Heart left ventricle (tissue), 16 donors: ENCODE data around the gene MED16. TPM values are rescaled to one million over a fixed set of nuclear protein-coding genes. Genes with fewer than 3 reads are reported as not detected.

Experiments used
- ATAC-seq, 4 donors: fragments of 200-7000 bp; cut with Tn5 transposase; one replicate each; pipeline ENCODE4 v1.9.1; 2020 to 2022; ENCODE audit warnings: moderate library complexity in 4 of 4, mild to moderate bottlenecking in 3 of 4, moderate number of reproducible peaks in 1 of 4
- DNase-seq, 5 donors: peaks; one replicate each; pipeline ENCODE4 v3.0.0-alpha.2; 2020
- H3K27ac ChIP-seq, 12 donors: fragments of 200-600 bp; sonication (generic) in 4 of 12; one replicate each; pipeline versions ENCODE4 v1.5.0 to v1.8.0; 2016 to 2022; ENCODE audit warnings: mild to moderate bottlenecking in 2 of 12
- H3K27me3 ChIP-seq, 9 donors: fragments of 200-600 bp; sonication (generic) in 2 of 9; one replicate each; pipeline versions ENCODE4 v1.5.1 to v1.8.0; 2016 to 2022; ENCODE audit warnings: mild to moderate bottlenecking in 3 of 9
- H3K36me3 ChIP-seq, 9 donors: fragments of 200-600 bp; sonication (generic) in 2 of 9; one replicate each; pipeline versions ENCODE4 v1.5.0 to v1.8.0; 2018 to 2022; ENCODE audit warnings: mild to moderate bottlenecking in 2 of 9
- H3K4me1 ChIP-seq, 12 donors: fragments of 200-600 bp; sonication (generic) in 4 of 12; one replicate each; pipeline versions ENCODE4 v1.5.0 to v1.8.0; 2016 to 2022; ENCODE audit warnings: mild to moderate bottlenecking in 3 of 12
- H3K4me3 ChIP-seq, 12 donors: fragments of 200-600 bp; sonication (generic) in 4 of 12; one replicate each; pipeline versions ENCODE4 v1.5.0 to v1.8.0; 2017 to 2022; ENCODE audit warnings: mild to moderate bottlenecking in 9 of 12, moderate library complexity in 4 of 12
- H3K9me3 ChIP-seq, 12 donors: fragments of 200-600 bp; sonication (generic) in 4 of 12; one replicate each; pipeline versions ENCODE4 v1.5.0 to v1.8.0; 2016 to 2022; ENCODE audit warnings: mild to moderate bottlenecking in 1 of 12
- POLR2A ChIP-seq, 2 donors: fragments of 450-650 bp; IDR thresholded peaks; one replicate each; pipeline ENCODE4 v1.6.1; 2017; ENCODE audit warnings: antibody characterized with exemption in 2 of 2, mild to moderate bottlenecking in 2 of 2, moderate library complexity in 2 of 2
- WGBS, 4 donors: extraction: QIAGEN DNeasy Blood & Tissue Kit in 2 of 4; methylation state at CpG; one replicate each; pipeline versions ENCODE4 v1.1.5 to v1.1.7; 2013 to 2018; 5-methylcytosine and 5-hydroxymethylcytosine counted together
- intact Hi-C, 10 donors: fragments of 100-400 bp; cut with DNase I; formaldehyde crosslinking; loops; one replicate each; pipeline versions ENCODE4 v1.11.1 to v1.14.2; 2022
- long read RNA-seq, 3 donors: library from polyadenylated mRNA; unstranded; transcript quantifications; one replicate each; pipeline ENCODE4 v2.0.0, GENCODE V29; 2020 to 2021
- polyA plus RNA-seq, 2 donors: library from polyadenylated mRNA; stranded (reverse); fragments of 200-250 nt; gene quantifications; one replicate each; pipeline ENCODE4 v1.2.3, GENCODE V29; 2013
- total RNA-seq, 9 donors: library from RNA; depleted of rRNA in 2 of 9; stranded (reverse); fragments of >200 nt in 2 of 9; fragmentation: NEBNext Ultra II Directional in 3 of 9; extraction: Animal tissue kit (Norgen Biotek cat#: 25700) in 3 of 9; gene quantifications; one replicate each; pipeline versions ENCODE4 v1.1.0 to v1.2.4, GENCODE V29; 2016 to 2023
- TF ChIP-seq, protein P1 (sequence below), 12 donors: fragments of 200-600 bp; sonication (generic) in 4 of 12; IDR thresholded peaks; one replicate each; pipeline versions ENCODE4 v1.5.0 to v1.8.0; 2018 to 2022; ENCODE audit warnings: antibody characterized with exemption in 12 of 12, mild to moderate bottlenecking in 5 of 12
- donor health status: ischemic (EF 13 %, LVEDD 7.1; RV severe dilation, severe dysfunction).
- donor health status: healthy with polysubstance abuse.
- donor health status: DM: no; HTN: yes; CAD: no.
- donor health status: DM: no; HTN: no; CAD: no.
- donor health status: ischemic (EF 25% LVEDD 6.9; RV normal size, moderate dysfunction).
- donor health status: ischemic (EF 25% LVEDD 5.7; RV mildly dilated, moderate dysfunction).
- donor health status: healthy.
- donor health status: DM: yes; HTN: yes; CAD: no.
- donor health status: ischemic (EF 35%, LVEDD 5.7; RV mildly dilated, moderate dysfunction).
- donor health status: nonischemic (EF 11% LVEDD 7.7; RV severe dilation, severe dysfunction).
- donor health status: DM: yes; HTN: yes; CAD: no.
- donor health status: PGD.
- donor health status: ischemic (EF 29% LVEDD 5.4; RV normal size, mild dysfunction).
- donor health status: nonischemic (EF 23%, LVEDD 6.1; RV moderate dilation, normal function).

Gene MED16, protein sequence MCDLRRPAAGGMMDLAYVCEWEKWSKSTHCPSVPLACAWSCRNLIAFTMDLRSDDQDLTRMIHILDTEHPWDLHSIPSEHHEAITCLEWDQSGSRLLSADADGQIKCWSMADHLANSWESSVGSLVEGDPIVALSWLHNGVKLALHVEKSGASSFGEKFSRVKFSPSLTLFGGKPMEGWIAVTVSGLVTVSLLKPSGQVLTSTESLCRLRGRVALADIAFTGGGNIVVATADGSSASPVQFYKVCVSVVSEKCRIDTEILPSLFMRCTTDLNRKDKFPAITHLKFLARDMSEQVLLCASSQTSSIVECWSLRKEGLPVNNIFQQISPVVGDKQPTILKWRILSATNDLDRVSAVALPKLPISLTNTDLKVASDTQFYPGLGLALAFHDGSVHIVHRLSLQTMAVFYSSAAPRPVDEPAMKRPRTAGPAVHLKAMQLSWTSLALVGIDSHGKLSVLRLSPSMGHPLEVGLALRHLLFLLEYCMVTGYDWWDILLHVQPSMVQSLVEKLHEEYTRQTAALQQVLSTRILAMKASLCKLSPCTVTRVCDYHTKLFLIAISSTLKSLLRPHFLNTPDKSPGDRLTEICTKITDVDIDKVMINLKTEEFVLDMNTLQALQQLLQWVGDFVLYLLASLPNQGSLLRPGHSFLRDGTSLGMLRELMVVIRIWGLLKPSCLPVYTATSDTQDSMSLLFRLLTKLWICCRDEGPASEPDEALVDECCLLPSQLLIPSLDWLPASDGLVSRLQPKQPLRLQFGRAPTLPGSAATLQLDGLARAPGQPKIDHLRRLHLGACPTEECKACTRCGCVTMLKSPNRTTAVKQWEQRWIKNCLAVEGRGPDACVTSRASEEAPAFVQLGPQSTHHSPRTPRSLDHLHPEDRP
- total RNA-seq (10 to 100 TPM; 17.5 to 41.9 (median 28.5) TPM), polyA plus RNA-seq (10 to 100 TPM; 19.8 to 25.6 TPM)
- long read RNA-seq, donor 1, transcript MED16-204 (15 exons, 3,420 nt), result major isoform, 16 of 34 reads
- long read RNA-seq, donor 1, partial matches to known transcripts, result 12 of 34 reads
- long read RNA-seq, donor 1, other reads (novel, unspliced or antisense), result 5 of 34 reads
- long read RNA-seq, donor 2, transcript MED16-204 (15 exons, 3,420 nt), result major isoform, 55 of 89 reads
- long read RNA-seq, donor 2, partial matches to known transcripts, result 29 of 89 reads
- long read RNA-seq, donor 2, other reads (novel, unspliced or antisense), result 3 of 89 reads
- long read RNA-seq, donor 3, transcript MED16-204 (15 exons, 3,420 nt), result major isoform, 18 of 33 reads
- long read RNA-seq, donor 3, partial matches to known transcripts, result 9 of 33 reads
- long read RNA-seq, donor 3, other reads (novel, unspliced or antisense), result 5 of 33 reads

DNA sequence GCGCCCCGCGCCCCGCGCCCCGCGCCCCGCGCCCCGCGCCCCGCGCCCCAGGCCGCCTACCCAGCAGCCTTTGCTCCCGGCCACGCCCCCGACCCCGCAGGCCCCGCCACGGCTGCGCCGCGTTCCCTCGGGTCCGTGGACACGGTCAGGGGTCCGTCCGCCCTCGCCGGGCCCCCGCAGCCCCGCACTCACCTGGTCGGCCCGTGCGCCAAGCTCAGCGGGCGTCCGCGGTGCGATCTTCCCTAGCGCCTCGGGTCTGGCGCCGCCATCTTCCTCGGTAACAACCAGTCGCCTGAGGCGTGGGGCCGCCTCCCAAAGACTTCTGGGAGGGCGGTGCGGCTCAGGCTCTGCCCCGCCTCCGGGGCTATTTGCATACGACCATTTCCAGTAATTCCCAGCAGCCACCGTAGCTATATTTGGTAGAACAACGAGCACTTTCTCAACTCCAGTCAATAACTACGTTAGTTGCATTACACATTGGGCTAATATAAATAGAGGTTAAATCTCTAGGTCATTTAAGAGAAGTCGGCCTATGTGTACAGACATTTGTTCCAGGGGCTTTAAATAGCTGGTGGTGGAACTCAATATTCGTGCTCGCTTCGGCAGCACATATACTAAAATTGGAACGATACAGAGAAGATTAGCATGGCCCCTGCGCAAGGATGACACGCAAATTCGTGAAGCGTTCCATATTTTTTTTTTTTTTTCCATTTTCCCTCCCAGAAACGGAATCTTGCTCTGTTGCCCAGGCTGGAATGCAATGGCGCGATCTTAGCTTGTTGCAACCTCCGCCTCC, at the start of gene MED16, which contains the start of gene RNU6-9:
MED16 (minus strand) TSS at position 294 of the 796 bp plus-strand sequence. CDS start 2,056 bp downstream, outside the sequence.
RNU6-9 (plus strand) TSS at position 591 of the 796 bp plus-strand sequence.
- no peaks in the 10 kb centered on the region for H3K27me3 ChIP-seq
- 1% methylated on average over 37 to 69 of the region's 69 CpGs for WGBS, 4 donors
- H3K4me3 ChIP-seq, result peak within 1 kb of the TSS; percentile 50 to 95 (median 88)
- peak in 1 of 2 donors; percentile 70 for TF ChIP-seq POLR2A (IDR thresholded peaks at IDR 0.05)
- TF ChIP-seq, protein P1, sequence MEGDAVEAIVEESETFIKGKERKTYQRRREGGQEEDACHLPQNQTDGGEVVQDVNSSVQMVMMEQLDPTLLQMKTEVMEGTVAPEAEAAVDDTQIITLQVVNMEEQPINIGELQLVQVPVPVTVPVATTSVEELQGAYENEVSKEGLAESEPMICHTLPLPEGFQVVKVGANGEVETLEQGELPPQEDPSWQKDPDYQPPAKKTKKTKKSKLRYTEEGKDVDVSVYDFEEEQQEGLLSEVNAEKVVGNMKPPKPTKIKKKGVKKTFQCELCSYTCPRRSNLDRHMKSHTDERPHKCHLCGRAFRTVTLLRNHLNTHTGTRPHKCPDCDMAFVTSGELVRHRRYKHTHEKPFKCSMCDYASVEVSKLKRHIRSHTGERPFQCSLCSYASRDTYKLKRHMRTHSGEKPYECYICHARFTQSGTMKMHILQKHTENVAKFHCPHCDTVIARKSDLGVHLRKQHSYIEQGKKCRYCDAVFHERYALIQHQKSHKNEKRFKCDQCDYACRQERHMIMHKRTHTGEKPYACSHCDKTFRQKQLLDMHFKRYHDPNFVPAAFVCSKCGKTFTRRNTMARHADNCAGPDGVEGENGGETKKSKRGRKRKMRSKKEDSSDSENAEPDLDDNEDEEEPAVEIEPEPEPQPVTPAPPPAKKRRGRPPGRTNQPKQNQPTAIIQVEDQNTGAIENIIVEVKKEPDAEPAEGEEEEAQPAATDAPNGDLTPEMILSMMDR (IDR thresholded peaks at IDR 0.05), result no peak
- intact Hi-C loops, result loop anchor here in 1 of 10 donors (2.0 kb wide), 1 partner anchor 28 kb away; no protein-coding TSS in a partner anchor
- peak within 1 kb of the TSS; percentile 83 to 98 (median 93) for H3K27ac ChIP-seq
- peaks cover 0 to 16% (median 6%) of the 10 kb centered on the region in 12 donors for H3K4me1 ChIP-seq
- ATAC-seq (peak; percentile 95 to 99 (median 97)), DNase-seq (peak; percentile 91 to 95 (median 93))
- H3K36me3 ChIP-seq, result peaks cover 0 to 38% (median 18%) of the 10 kb centered on the region in 9 donors
- H3K9me3 ChIP-seq, result no peaks in the 10 kb centered on the region

DNA sequence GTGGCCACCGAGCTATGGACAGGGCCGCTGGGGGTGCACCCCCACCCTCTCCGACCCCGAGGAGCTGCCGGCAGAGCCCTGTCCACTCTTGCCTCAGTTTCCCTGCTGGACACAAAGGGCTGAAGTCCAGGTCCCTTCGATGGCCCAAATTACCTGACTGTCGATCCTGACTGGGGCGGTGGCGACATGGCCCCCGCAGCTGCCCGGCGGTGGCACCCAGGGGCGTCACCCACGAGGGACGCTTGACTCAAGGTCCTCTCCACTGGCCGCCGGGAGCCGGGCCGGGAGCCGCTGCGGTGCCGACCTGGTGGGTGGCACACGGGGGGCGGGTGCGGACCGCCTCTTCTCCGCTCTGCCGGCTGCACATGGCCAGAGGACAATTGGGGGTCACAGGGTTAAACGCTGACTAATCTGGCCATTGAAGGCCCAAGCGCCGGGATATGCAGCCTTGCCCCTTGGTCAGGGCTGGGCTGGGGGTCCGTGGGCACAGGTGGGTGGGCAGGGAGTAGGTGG, 49.2 kb upstream of the MED16 start:
- no peak overlapping the region for H3K27ac ChIP-seq
- peaks cover 0 to 25% (median 4%) of the 10 kb centered on the region in 12 donors for H3K4me1 ChIP-seq
- H3K36me3 ChIP-seq, result peaks cover 0 to 10% (median 0%) of the 10 kb centered on the region in 9 donors
- peaks cover 0 to 4% (median 0%) of the 10 kb centered on the region in 12 donors for H3K9me3 ChIP-seq
- intact Hi-C loops, result no loop called here
- ATAC-seq, result no peak
- no peaks in the 10 kb centered on the region for H3K27me3 ChIP-seq
- H3K4me3 ChIP-seq, result no peak overlapping the region
- WGBS, 4 donors, result 89 to 92% (median 91%) methylated on average over 2 to 32 of the region's 32 CpGs
- DNase-seq, result no peak
- TF ChIP-seq POLR2A (IDR thresholded peaks at IDR 0.05), result no peak
- TF ChIP-seq, protein P1 (IDR thresholded peaks at IDR 0.05), result no peak
